Endothelial cell of umbilical vein (primary cell): ENCODE results near the gene PCDHB12.
"Not testable (repeated sequence)": the region's sequence is repeated elsewhere in the genome, so short reads cannot be mapped to it uniquely, and the experiment has no call there.

Experiments used
- GATA2 ChIP-seq: IDR thresholded peaks from 2 replicates; pipeline ENCODE4 v1.7.0; 2011; ENCODE audit warnings: low read depth, mild to moderate bottlenecking, moderate library complexity, mixed read lengths, low read length; ENCODE audit not compliant: insufficient read length, insufficient read depth
- POLR2A ChIP-seq: IDR thresholded peaks from 2 replicates; pipeline ENCODE4 v1.6.1; 2012; ENCODE audit warnings: low read depth, mild to moderate bottlenecking, control low read depth, low read length

DNA sequence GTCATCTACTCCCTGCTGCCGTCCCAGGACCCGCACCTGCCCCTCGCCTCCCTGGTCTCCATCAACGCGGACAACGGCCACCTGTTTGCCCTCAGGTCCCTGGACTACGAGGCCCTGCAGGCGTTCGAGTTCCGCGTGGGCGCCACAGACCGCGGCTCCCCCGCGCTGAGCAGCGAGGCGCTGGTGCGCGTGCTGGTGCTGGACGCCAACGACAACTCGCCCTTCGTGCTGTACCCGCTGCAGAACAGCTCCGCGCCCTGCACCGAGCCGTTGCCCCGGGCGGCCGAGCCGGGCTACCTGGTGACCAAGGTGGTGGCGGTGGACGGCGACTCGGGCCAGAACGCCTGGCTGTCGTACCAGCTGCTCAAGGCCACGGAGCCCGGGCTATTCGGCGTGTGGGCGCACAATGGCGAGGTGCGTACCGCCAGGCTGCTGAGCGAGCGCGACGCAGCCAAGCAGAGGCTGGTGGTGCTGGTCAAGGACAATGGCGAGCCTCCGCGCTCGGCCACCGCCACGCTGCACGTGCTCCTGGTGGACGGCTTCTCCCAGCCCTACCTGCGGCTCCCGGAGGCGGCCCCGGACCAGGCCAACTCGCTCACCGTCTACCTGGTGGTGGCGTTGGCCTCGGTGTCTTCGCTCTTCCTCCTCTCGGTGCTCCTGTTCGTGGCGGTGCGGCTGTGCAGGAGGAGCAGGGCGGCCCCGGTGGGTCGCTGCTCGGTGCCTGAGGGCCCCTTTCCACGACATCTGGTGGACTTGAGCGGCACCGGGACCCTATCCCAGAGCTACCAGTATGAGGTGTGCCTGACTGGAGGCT is 34.0 kb upstream of the PCDHB12 start:
- not testable (repeated sequence) for TF ChIP-seq GATA2, POLR2A
